CD14-positive monocyte (primary cell): Measurements from ENCODE around the gene RBM46. TPM values are rescaled to one million over a fixed set of nuclear protein-coding genes. Genes with fewer than 3 reads are reported as not detected.

Experiments used
- DNase-seq, 3 donors: peaks; one replicate each; pipeline ENCODE4 v3.0.0-alpha.2; 2011 to 2022
- H2AFZ ChIP-seq: 2 replicates; pipeline ENCODE4 v1.6.0; 2012; ENCODE audit warnings: mild to moderate bottlenecking, low read depth, low read length, inconsistent platforms; ENCODE audit not compliant: insufficient read depth, poor library complexity, severe bottlenecking
- H3K27ac ChIP-seq, 2 donors: 1 replicate in 1 of 2; 2 replicates in 1 of 2; pipeline ENCODE4 v1.5.1; 2012 to 2013; ENCODE audit warnings: low read length in 2 of 2, control low read depth in 1 of 2, inconsistent platforms in 1 of 2, low read depth in 1 of 2, mild to moderate bottlenecking in 1 of 2
- H3K27me3 ChIP-seq, 2 donors: one replicate each; pipeline versions ENCODE4 v1.6.0 to v1.6.1; 2011 to 2013; ENCODE audit warnings: low read length in 2 of 2; ENCODE audit not compliant: control insufficient read depth in 2 of 2, insufficient read depth in 2 of 2
- H3K36me3 ChIP-seq, 2 donors: replicated peaks in 1 of 2; 1 replicate in 1 of 2; 2 replicates in 1 of 2; pipeline versions ENCODE4 v1.5.1 to v1.6.1; 2012 to 2013; ENCODE audit warnings: low read length in 2 of 2, control low read depth in 1 of 2, inconsistent platforms in 1 of 2, mild to moderate bottlenecking in 1 of 2; ENCODE audit not compliant: insufficient read depth in 2 of 2, control insufficient read depth in 1 of 2
- H3K4me1 ChIP-seq, 2 donors: 1 replicate in 1 of 2; 2 replicates in 1 of 2; pipeline versions ENCODE4 v1.5.1 to v1.6.1; 2012 to 2013; ENCODE audit warnings: low read length in 2 of 2, control low read depth in 1 of 2, inconsistent platforms in 1 of 2, mild to moderate bottlenecking in 1 of 2, moderate library complexity in 1 of 2; ENCODE audit not compliant: insufficient read depth in 2 of 2, control insufficient read depth in 1 of 2
- H3K4me2 ChIP-seq: replicated peaks from 2 replicates; pipeline ENCODE3; 2012; ENCODE audit warnings: low read length, moderate library complexity, mild to moderate bottlenecking; ENCODE audit not compliant: poor library complexity, severe bottlenecking; ENCODE audit errors: extremely low read depth
- H3K4me3 ChIP-seq, 3 experiments: fragments of 200-600 bp in 1 of 3; sonication (generic) in 1 of 3; replicated peaks in 1 of 3; 1 replicate in 2 of 3; 2 replicates in 1 of 3; pipeline ENCODE4 v1.5.1; 2011 to 2013; ENCODE audit warnings: low read length in 3 of 3, mild to moderate bottlenecking in 3 of 3, control low read depth in 2 of 3, low read depth in 2 of 3, inconsistent platforms in 1 of 3, moderate library complexity in 1 of 3
- H3K79me2 ChIP-seq: 2 replicates; pipeline ENCODE4 v1.6.0; 2012; ENCODE audit warnings: mild to moderate bottlenecking, control low read depth, inconsistent platforms, low read length, moderate library complexity; ENCODE audit not compliant: insufficient read depth
- H3K9ac ChIP-seq: 2 replicates; pipeline ENCODE4 v1.6.0; 2017; ENCODE audit warnings: low read length, mild to moderate bottlenecking; ENCODE audit not compliant: insufficient read depth, poor library complexity, severe bottlenecking
- H3K9me3 ChIP-seq, 2 donors: replicated peaks in 1 of 2; 1 replicate in 1 of 2; 2 replicates in 1 of 2; pipeline versions ENCODE4 v1.5.1 to v1.6.1; 2012 to 2013; ENCODE audit warnings: low read length in 2 of 2, control low read depth in 1 of 2; ENCODE audit not compliant: control insufficient read depth in 1 of 2, insufficient read depth in 1 of 2
- H4K20me1 ChIP-seq: 2 replicates; pipeline ENCODE4 v1.6.0; 2012; ENCODE audit warnings: mild to moderate bottlenecking, low read length, control low read depth, moderate library complexity; ENCODE audit not compliant: insufficient read depth
- H3K27ac Mint-ChIP-seq, 7 donors: one replicate each; pipeline ENCODE4 v1.8.0; 2020; ENCODE audit warnings: mild to moderate bottlenecking in 7 of 7, mixed read lengths in 7 of 7, moderate library complexity in 6 of 7, inconsistent platforms in 2 of 7
- H3K27me3 Mint-ChIP-seq, 3 donors: one replicate each; pipeline ENCODE4 v1.8.0; 2021 to 2022; ENCODE audit warnings: low read depth in 3 of 3, mild to moderate bottlenecking in 3 of 3, mixed read lengths in 3 of 3, moderate library complexity in 3 of 3, inconsistent platforms in 1 of 3
- H3K36me3 Mint-ChIP-seq, 2 donors: one replicate each; pipeline ENCODE4 v1.8.0; 2020; ENCODE audit warnings: mixed read lengths in 2 of 2, inconsistent platforms in 1 of 2, mild to moderate bottlenecking in 1 of 2
- H3K4me1 Mint-ChIP-seq: one replicate; pipeline ENCODE4 v1.8.0; 2020; ENCODE audit warnings: mild to moderate bottlenecking, mixed read lengths
- H3K4me3 Mint-ChIP-seq, 2 donors: one replicate each; pipeline ENCODE4 v1.8.0; 2020; ENCODE audit warnings: mild to moderate bottlenecking in 2 of 2, mixed read lengths in 2 of 2, moderate library complexity in 1 of 2
- H3K9me3 Mint-ChIP-seq, 7 donors: one replicate each; pipeline ENCODE4 v1.8.0; 2020 to 2022; ENCODE audit warnings: mixed read lengths in 7 of 7, mild to moderate bottlenecking in 6 of 7, moderate library complexity in 6 of 7, inconsistent platforms in 2 of 7
- CTCF ChIP-seq: fragments of 200-600 bp; IDR thresholded peaks from one replicate; pipeline ENCODE4 v1.8.0; 2022; ENCODE audit warnings: antibody characterized with exemption, mild to moderate bottlenecking
- WGBS: methylation state at CpG from one replicate; pipeline ENCODE4 v1.1.5; 2013; ENCODE audit warnings: missing lambda C conversion rate; ENCODE audit not compliant: insufficient coverage; 5-methylcytosine and 5-hydroxymethylcytosine counted together
- intact Hi-C, 2 donors: fragments of 100-400 bp; cut with micrococcal nuclease; formaldehyde crosslinking; loops; one replicate each; pipeline versions ENCODE4 v1.15.0 to v1.15.1; 2023
- polyA plus RNA-seq, 3 donors: library from polyadenylated mRNA; depleted of rRNA in 1 of 3; unstranded in 2 of 3; stranded (reverse) in 1 of 3; fragments of 300-500 nt in 2 of 3; fragments of >200 nt in 1 of 3; fragmentation: Illumina TruSeq in 2 of 3; gene quantifications; 1 replicate in 2 of 3; 2 replicates in 1 of 3; pipeline ENCODE4 v1.2.3, GENCODE V29; 2012 to 2021

The RBM46 gene
- polyA plus RNA-seq, 3 donors, result 0.04 TPM; not detected in 2

GRCh38 chr4:154738426-154738825 lies 42.6 kb upstream of the RBM46 start:
- no peaks in the 10 kb centered on the region for H3K36me3 ChIP-seq
- no peak for DNase-seq
- no peak overlapping the region for H3K4me2 ChIP-seq
- H3K79me2 ChIP-seq, result no peaks in the 10 kb centered on the region
- H3K4me1 ChIP-seq, result peaks cover 4 to 13% of the 10 kb centered on the region in 2 donors
- H3K27ac ChIP-seq, result no peak overlapping the region
- no peak overlapping the region for H3K9ac ChIP-seq
- no peak overlapping the region for H2AFZ ChIP-seq
- H3K9me3 Mint-ChIP-seq, result peaks cover 0 to 13% (median under 1%) of the 10 kb centered on the region in 7 donors
- H3K4me3 Mint-ChIP-seq, result no peak overlapping the region
- intact Hi-C loops, result no loop called here
- whole genome bisulfite sequencing, result no CpG with 5 or more reads among the region's 2 CpGs
- H3K4me1 Mint-ChIP-seq, result peaks cover 11% of the 10 kb centered on the region
- no peaks in the 10 kb centered on the region for H3K36me3 Mint-ChIP-seq
- no peak for TF ChIP-seq CTCF
- H3K27me3 ChIP-seq, result peaks cover 35 to 45% of the 10 kb centered on the region in 2 donors
- H3K27me3 Mint-ChIP-seq, result peaks cover 28 to 39% (median 38%) of the 10 kb centered on the region in 3 donors
- H3K9me3 ChIP-seq, result no peaks in the 10 kb centered on the region
- H3K4me3 ChIP-seq, result no peak overlapping the region
- no peaks in the 10 kb centered on the region for H4K20me1 ChIP-seq
- no peak overlapping the region for H3K27ac Mint-ChIP-seq

- Histone ChIP-seq H3K4me3 (no peak overlapping the region), H3K9me3 (peaks cover 0 to 4% of the 10 kb centered on the region in 2 donors), H3K27ac (no peak overlapping the region), H3K36me3 (no peaks in the 10 kb centered on the region), H2AFZ (no peak overlapping the region), H4K20me1 (no peaks in the 10 kb centered on the region), H3K79me2 (no peaks in the 10 kb centered on the region), H3K27me3 (peaks cover 37 to 52% of the 10 kb centered on the region in 2 donors), H3K4me1 (peaks cover 11 to 19% of the 10 kb centered on the region in 2 donors), H3K4me2 (no peak overlapping the region), H3K9ac (no peak overlapping the region)
- Mint-ChIP-seq H3K4me1 (peaks cover 16% of the 10 kb centered on the region), H3K9me3 (peaks cover 0 to 20% (median 6%) of the 10 kb centered on the region in 7 donors), H3K36me3 (peaks cover 0 to 2% of the 10 kb centered on the region in 2 donors), H3K4me3 (no peak overlapping the region), H3K27ac (no peak overlapping the region), H3K27me3 (peaks cover 33 to 46% (median 45%) of the 10 kb centered on the region in 3 donors)
- intact Hi-C loops, result no loop called here
- DNase-seq, result no peak
- no peak for TF ChIP-seq CTCF
Measured at GRCh38 chr4:154739111-154739510, 42.0 kb upstream of the RBM46 start.
